ENCODE measurements around the gene KCNMA1. TPM values are rescaled to one million over a fixed set of nuclear protein-coding genes. Genes with fewer than 3 reads are reported as not detected.

The KCNMA1 gene
- total and polyA plus RNA-seq, 2 donors from 2014 or later: 4.2 to 8.9 TPM

DNA sequence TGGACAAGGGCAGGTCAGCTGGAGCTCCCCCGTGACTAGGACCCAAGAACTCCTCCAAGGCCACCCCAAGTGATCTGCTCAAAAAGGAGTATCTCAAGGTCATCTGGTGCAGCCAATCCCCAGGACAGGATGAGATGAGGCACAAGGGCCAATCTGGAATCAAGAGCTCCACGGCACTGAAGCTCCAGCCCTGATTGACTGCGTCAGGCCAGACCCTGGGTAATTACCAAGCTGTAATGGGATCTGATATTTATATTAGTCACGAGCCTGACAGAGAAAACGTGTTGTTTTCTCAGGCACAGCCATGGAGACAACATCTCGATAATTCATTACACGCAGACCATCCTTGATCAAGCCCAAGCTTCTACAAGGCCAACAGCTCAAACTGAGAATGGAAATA is 4.2 kb downstream of the KCNMA1 start:
- H3K27ac ChIP-seq (ENCODE audit: low read depth in 2 of 2, low read length in 2 of 2): no peak overlapping the region
- H3K9ac ChIP-seq (ENCODE audit: low read length in 3 of 3): no peak overlapping the region
- DNase-seq (peak in 1 of 5 donors; percentile 15), FAIRE-seq (no peak)
- no peaks in the 10 kb centered on the region for H3K9me3 ChIP-seq (ENCODE audit: control insufficient read depth in 2 of 3, insufficient read depth in 1 of 3, low read length in 3 of 3)
- intact Hi-C loops (cut with DNase I): no loop called here
- H3K36me3 ChIP-seq (ENCODE audit: control insufficient read depth in 2 of 3, insufficient read depth in 3 of 3, low read length in 3 of 3): no peaks in the 10 kb centered on the region
- peaks cover 16% of the 10 kb centered on the region for H3K27me3 ChIP-seq (ENCODE audit: control insufficient read depth, insufficient read depth, low read length)
- H3K4me1 ChIP-seq (ENCODE audit: control insufficient read depth in 2 of 3, insufficient read depth in 2 of 3, low read depth in 1 of 3, low read length in 3 of 3): no peaks in the 10 kb centered on the region
- TF ChIP-seq, protein P1, sequence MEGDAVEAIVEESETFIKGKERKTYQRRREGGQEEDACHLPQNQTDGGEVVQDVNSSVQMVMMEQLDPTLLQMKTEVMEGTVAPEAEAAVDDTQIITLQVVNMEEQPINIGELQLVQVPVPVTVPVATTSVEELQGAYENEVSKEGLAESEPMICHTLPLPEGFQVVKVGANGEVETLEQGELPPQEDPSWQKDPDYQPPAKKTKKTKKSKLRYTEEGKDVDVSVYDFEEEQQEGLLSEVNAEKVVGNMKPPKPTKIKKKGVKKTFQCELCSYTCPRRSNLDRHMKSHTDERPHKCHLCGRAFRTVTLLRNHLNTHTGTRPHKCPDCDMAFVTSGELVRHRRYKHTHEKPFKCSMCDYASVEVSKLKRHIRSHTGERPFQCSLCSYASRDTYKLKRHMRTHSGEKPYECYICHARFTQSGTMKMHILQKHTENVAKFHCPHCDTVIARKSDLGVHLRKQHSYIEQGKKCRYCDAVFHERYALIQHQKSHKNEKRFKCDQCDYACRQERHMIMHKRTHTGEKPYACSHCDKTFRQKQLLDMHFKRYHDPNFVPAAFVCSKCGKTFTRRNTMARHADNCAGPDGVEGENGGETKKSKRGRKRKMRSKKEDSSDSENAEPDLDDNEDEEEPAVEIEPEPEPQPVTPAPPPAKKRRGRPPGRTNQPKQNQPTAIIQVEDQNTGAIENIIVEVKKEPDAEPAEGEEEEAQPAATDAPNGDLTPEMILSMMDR (IDR thresholded peaks at IDR 0.05; ENCODE audit: borderline replicate concordance, extremely low read depth, insufficient read depth): no peak
- H3K4me3 ChIP-seq (ENCODE audit: low read length in 3 of 3): no peak overlapping the region

- FAIRE-seq (no peak), DNase-seq (no peak)
- Histone ChIP-seq H3K4me3 (ENCODE audit: low read length in 3 of 3) (no peak overlapping the region), H3K27ac (ENCODE audit: low read depth in 2 of 2, low read length in 2 of 2) (no peak overlapping the region), H3K27me3 (ENCODE audit: control insufficient read depth, insufficient read depth, low read length) (peaks cover 12% of the 10 kb centered on the region), H3K36me3 (ENCODE audit: control insufficient read depth in 2 of 3, insufficient read depth in 3 of 3, low read length in 3 of 3) (no peaks in the 10 kb centered on the region), H3K9ac (ENCODE audit: low read length in 3 of 3) (no peak overlapping the region), H3K4me1 (ENCODE audit: control insufficient read depth in 2 of 3, insufficient read depth in 2 of 3, low read depth in 1 of 3, low read length in 3 of 3) (no peaks in the 10 kb centered on the region), H3K9me3 (ENCODE audit: control insufficient read depth in 2 of 3, insufficient read depth in 1 of 3, low read length in 3 of 3) (no peaks in the 10 kb centered on the region)
- intact Hi-C loops (cut with DNase I): no loop called here
- TF ChIP-seq, protein P1 (IDR thresholded peaks at IDR 0.05; ENCODE audit: borderline replicate concordance, extremely low read depth, insufficient read depth): no peak
Observed at GRCh38 chr10:77631241-77631640, 6.4 kb downstream of the KCNMA1 start.

GRCh38 chr10:77630507-77630848 is 7.1 kb downstream of the KCNMA1 start:
- H3K9me3 ChIP-seq (ENCODE audit: control insufficient read depth in 2 of 3, insufficient read depth in 1 of 3, low read length in 3 of 3): no peaks in the 10 kb centered on the region
- no peak overlapping the region for H3K9ac ChIP-seq (ENCODE audit: low read length in 3 of 3)
- TF ChIP-seq, protein P1 (IDR thresholded peaks at IDR 0.05; ENCODE audit: borderline replicate concordance, extremely low read depth, insufficient read depth): no peak
- no peaks in the 10 kb centered on the region for H3K4me1 ChIP-seq (ENCODE audit: control insufficient read depth in 2 of 3, insufficient read depth in 2 of 3, low read depth in 1 of 3, low read length in 3 of 3)
- no peak overlapping the region for H3K27ac ChIP-seq (ENCODE audit: low read depth in 2 of 2, low read length in 2 of 2)
- no peak for DNase-seq
- FAIRE-seq: no peak
- intact Hi-C loops (cut with DNase I): no loop called here
- no peak overlapping the region for H3K4me3 ChIP-seq (ENCODE audit: low read length in 3 of 3)
- H3K27me3 ChIP-seq (ENCODE audit: control insufficient read depth, insufficient read depth, low read length): peaks cover 5% of the 10 kb centered on the region
- no peaks in the 10 kb centered on the region for H3K36me3 ChIP-seq (ENCODE audit: control insufficient read depth in 2 of 3, insufficient read depth in 3 of 3, low read length in 3 of 3)

DNA sequence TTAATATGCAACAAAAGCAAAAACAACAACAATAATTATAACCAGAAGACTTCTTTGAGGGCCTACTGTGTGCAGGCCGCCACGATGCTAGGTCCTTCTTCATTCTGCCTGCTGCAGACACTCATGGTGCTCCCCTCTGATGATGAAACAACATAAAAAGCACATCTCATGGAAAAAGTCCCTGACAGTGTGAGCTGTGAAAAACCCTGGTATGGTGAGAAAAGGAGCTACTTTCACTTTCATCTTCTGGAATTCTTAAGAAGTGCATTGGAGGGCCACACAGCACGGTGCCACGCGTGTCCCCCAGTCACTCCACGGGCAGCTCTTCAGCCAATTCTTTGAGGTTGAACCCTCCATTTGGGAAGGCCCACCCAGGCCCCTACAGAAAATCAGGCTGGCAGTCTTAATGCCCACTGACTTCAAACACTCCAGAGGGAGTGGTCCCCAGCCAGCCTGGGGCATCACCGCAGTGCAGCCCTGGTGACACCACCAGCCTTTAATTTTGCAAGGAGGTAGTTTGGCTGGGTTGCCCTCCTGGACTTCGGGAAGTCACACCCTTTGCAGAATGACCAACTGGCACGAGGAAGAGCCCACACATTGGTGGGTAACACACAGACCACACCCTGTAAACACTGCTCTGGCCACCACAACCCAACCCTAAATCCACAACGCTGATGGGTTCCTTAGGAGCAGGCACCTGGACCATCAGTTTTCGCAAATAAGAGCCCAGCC is 7.7 kb downstream of the KCNMA1 start:
- H3K9me3 ChIP-seq (ENCODE audit: control insufficient read depth in 2 of 3, insufficient read depth in 1 of 3, low read length in 3 of 3): no peaks in the 10 kb centered on the region
- H3K27ac ChIP-seq (ENCODE audit: low read depth in 2 of 2, low read length in 2 of 2): no peak overlapping the region
- no peak overlapping the region for H3K4me3 ChIP-seq (ENCODE audit: low read length in 3 of 3)
- TF ChIP-seq, protein P1 (IDR thresholded peaks at IDR 0.05; ENCODE audit: borderline replicate concordance, extremely low read depth, insufficient read depth): no peak
- DNase-seq: no peak
- intact Hi-C loops (cut with DNase I): no loop called here
- no peak overlapping the region for H3K9ac ChIP-seq (ENCODE audit: low read length in 3 of 3)
- peaks cover 1% of the 10 kb centered on the region for H3K27me3 ChIP-seq (ENCODE audit: control insufficient read depth, insufficient read depth, low read length)
- FAIRE-seq: no peak
- H3K4me1 ChIP-seq (ENCODE audit: control insufficient read depth in 2 of 3, insufficient read depth in 2 of 3, low read depth in 1 of 3, low read length in 3 of 3): no peaks in the 10 kb centered on the region
- H3K36me3 ChIP-seq (ENCODE audit: control insufficient read depth in 2 of 3, insufficient read depth in 3 of 3, low read length in 3 of 3): no peaks in the 10 kb centered on the region

Data from kidney (tissue), 14 donors.